K562 (cell line): ENCODE data around the gene DMXL1.

ENCODE experiments used
- NR2F6 ChIP-seq: fragments of 450-650 bp; formaldehyde crosslinking; IDR thresholded peaks from 2 replicates; pipeline ENCODE4 v1.4.0; 2020; ENCODE audit warnings: mild to moderate bottlenecking
- PHF8 ChIP-seq: fragments of 200-600 bp; sonication (generic); IDR thresholded peaks from 2 replicates; pipeline ENCODE4 v1.6.1; 2012; ENCODE audit warnings: mixed run types, mild to moderate bottlenecking, inconsistent platforms, low read length, moderate library complexity, borderline replicate concordance
- POLR2A ChIP-seq: fragments of 450-650 bp; conservative IDR thresholded peaks from 2 replicates; pipeline ENCODE4 v1.6.1; 2016
- ZNF212 ChIP-seq: fragments of 450-650 bp; formaldehyde crosslinking; IDR thresholded peaks from 2 replicates; pipeline ENCODE4 v1.4.0; 2020; ENCODE audit warnings: mild to moderate bottlenecking
- TF ChIP-seq, protein P1 (sequence below): fragments of 450-650 bp; formaldehyde crosslinking; IDR thresholded peaks from 2 replicates; pipeline ENCODE4 v1.4.0; 2022; ENCODE audit warnings: missing genetic modification characterization
- TF ChIP-seq, protein P2 (sequence below), 3 experiments: IDR thresholded peaks in 2 of 3; conservative IDR thresholded peaks in 1 of 3; 2 replicates each; pipeline ENCODE4 v1.5.1; 2011 to 2012; ENCODE audit warnings: low read length in 3 of 3, mild to moderate bottlenecking in 3 of 3, control low read depth in 2 of 3, improper control_type of control experiment in 1 of 3, inconsistent platforms in 1 of 3, low read depth in 1 of 3, mixed read lengths in 1 of 3, moderate library complexity in 1 of 3; ENCODE audit not compliant: insufficient read depth in 2 of 3

DNA sequence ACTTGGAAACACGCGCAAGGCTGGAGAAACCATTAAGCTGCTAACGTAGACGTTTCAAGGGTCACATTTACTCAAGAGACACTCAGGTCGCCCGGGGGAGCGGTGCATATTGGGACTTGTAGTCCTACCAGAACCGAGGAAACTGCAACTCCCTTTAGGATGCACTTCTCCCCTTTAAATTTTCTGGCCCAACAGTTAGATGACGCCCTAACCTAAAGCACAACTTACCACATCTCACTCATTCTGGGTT, 384 bp upstream of the DMXL1 start:
- TF ChIP-seq PHF8 (peak; percentile 53; the same call in 1 of the 2 replicates), POLR2A (peak; percentile 86), ZNF212 (CRISPR knock-in tag) (no peak), NR2F6 (CRISPR knock-in tag) (no peak)
- TF ChIP-seq, protein P1, sequence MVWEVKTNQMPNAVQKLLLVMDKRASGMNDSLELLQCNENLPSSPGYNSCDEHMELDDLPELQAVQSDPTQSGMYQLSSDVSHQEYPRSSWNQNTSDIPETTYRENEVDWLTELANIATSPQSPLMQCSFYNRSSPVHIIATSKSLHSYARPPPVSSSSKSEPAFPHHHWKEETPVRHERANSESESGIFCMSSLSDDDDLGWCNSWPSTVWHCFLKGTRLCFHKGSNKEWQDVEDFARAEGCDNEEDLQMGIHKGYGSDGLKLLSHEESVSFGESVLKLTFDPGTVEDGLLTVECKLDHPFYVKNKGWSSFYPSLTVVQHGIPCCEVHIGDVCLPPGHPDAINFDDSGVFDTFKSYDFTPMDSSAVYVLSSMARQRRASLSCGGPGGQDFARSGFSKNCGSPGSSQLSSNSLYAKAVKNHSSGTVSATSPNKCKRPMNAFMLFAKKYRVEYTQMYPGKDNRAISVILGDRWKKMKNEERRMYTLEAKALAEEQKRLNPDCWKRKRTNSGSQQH (CRISPR knock-in tag), result no peak
- TF ChIP-seq, protein P2, sequence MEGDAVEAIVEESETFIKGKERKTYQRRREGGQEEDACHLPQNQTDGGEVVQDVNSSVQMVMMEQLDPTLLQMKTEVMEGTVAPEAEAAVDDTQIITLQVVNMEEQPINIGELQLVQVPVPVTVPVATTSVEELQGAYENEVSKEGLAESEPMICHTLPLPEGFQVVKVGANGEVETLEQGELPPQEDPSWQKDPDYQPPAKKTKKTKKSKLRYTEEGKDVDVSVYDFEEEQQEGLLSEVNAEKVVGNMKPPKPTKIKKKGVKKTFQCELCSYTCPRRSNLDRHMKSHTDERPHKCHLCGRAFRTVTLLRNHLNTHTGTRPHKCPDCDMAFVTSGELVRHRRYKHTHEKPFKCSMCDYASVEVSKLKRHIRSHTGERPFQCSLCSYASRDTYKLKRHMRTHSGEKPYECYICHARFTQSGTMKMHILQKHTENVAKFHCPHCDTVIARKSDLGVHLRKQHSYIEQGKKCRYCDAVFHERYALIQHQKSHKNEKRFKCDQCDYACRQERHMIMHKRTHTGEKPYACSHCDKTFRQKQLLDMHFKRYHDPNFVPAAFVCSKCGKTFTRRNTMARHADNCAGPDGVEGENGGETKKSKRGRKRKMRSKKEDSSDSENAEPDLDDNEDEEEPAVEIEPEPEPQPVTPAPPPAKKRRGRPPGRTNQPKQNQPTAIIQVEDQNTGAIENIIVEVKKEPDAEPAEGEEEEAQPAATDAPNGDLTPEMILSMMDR (IDR thresholded peaks at IDR 0.05 in 2 of 3, conservative IDR thresholded peaks at IDR 0.05 in 1 of 3; ENCODE audit: insufficient read depth in 2 of 3, low read depth in 1 of 3, low read length in 3 of 3), result peak in 1 of 3 experiments; percentile 17; a peak in 1 of 6 replicates
